ENCODE results near the gene UROS. TPM values are rescaled to one million over a fixed set of nuclear protein-coding genes. Genes with fewer than 3 reads are reported as not detected.

Gene UROS
- polyA plus RNA-seq, 1 of the 3 experiments (the other 2 are of a cell fraction) = 49.2 TPM

- Histone ChIP-seq H3F3A (replicated peaks; ENCODE audit: insufficient read depth) (no peaks in the 10 kb centered on the region), H3K9me3 (no peaks in the 10 kb centered on the region), H3K9me2 (no peaks in the 10 kb centered on the region), H3K4me3 (ENCODE audit: low read depth in 2 of 2, low read length in 1 of 2) (no peak overlapping the region), H4K20me1 (ENCODE audit: insufficient read depth) (no peaks in the 10 kb centered on the region), H3K27ac (ENCODE audit: low read depth in 2 of 2, low read length in 1 of 2) (no peak overlapping the region), H3K27me3 (ENCODE audit: insufficient read depth) (no peaks in the 10 kb centered on the region), H3K79me2 (ENCODE audit: insufficient read depth) (no peaks in the 10 kb centered on the region), H3K4me2 (no peak overlapping the region), H2AFZ (ENCODE audit: low read depth) (no peak overlapping the region), H3K36me3 (replicated peaks in 1 of 2; ENCODE audit: control insufficient read depth in 1 of 2, insufficient read depth in 2 of 2, low read length in 1 of 2) (peaks cover 34 to 54% of the 10 kb centered on the region in 2 experiments), H3K4me1 (ENCODE audit: control insufficient read depth in 1 of 2, insufficient read depth in 2 of 2, low read depth in 1 of 2, low read length in 1 of 2) (peaks cover 0 to 2% of the 10 kb centered on the region in 2 experiments; a peak in 1 of 4 replicates), H3K9ac (no peak overlapping the region)
- TF ChIP-seq TEAD4 (IDR thresholded peaks at IDR 0.05; ENCODE audit: borderline replicate concordance, insufficient read depth) (no peak), JUND (IDR thresholded peaks at IDR 0.05) (no peak), FOXM1 (IDR thresholded peaks at IDR 0.05; ENCODE audit: low read depth) (no peak), RCOR1 (IDR thresholded peaks at IDR 0.05; ENCODE audit: low read length) (no peak), MXI1 (IDR thresholded peaks at IDR 0.05; ENCODE audit: low read depth, low read length) (no peak), ELF1 (IDR thresholded peaks at IDR 0.05) (no peak), NFIC (IDR thresholded peaks at IDR 0.05; ENCODE audit: borderline replicate concordance) (no peak), RAD21 (IDR thresholded peaks at IDR 0.05; ENCODE audit: low read length) (no peak), MAX (IDR thresholded peaks at IDR 0.05; ENCODE audit: low read depth) (no peak), USF1 (IDR thresholded peaks at IDR 0.05; ENCODE audit: borderline replicate concordance, low read depth) (no peak), PBX3 (IDR thresholded peaks at IDR 0.05) (no peak)
- DNase-seq = no peak
- CTCF ChIA-PET = no interaction called here
- WGBS (ENCODE audit: low lambda C conversion rate) = 92% methylated on average over 3 of the region's 3 CpGs
- POLR2A ChIA-PET = no interaction called here
Measured at GRCh38 chr10:125846894-125847293, 23.8 kb upstream of the UROS start.

- Histone ChIP-seq H3K27me3 (ENCODE audit: insufficient read depth) (no peaks in the 10 kb centered on the region), H3K79me2 (ENCODE audit: insufficient read depth) (no peaks in the 10 kb centered on the region), H3K9me3 (no peaks in the 10 kb centered on the region), H3K9ac (no peak overlapping the region), H3K4me3 (ENCODE audit: low read depth in 2 of 2, low read length in 1 of 2) (no peak overlapping the region), H3K4me1 (ENCODE audit: control insufficient read depth in 1 of 2, insufficient read depth in 2 of 2, low read depth in 1 of 2, low read length in 1 of 2) (peaks cover 0 to 2% of the 10 kb centered on the region in 2 experiments; a peak in 1 of 4 replicates), H3K9me2 (no peaks in the 10 kb centered on the region), H3K27ac (ENCODE audit: low read depth in 2 of 2, low read length in 1 of 2) (no peak overlapping the region), H3K4me2 (no peak overlapping the region), H3F3A (replicated peaks; ENCODE audit: insufficient read depth) (no peaks in the 10 kb centered on the region), H2AFZ (ENCODE audit: low read depth) (no peak overlapping the region), H3K36me3 (replicated peaks in 1 of 2; ENCODE audit: control insufficient read depth in 1 of 2, insufficient read depth in 2 of 2, low read length in 1 of 2) (peaks cover 36 to 57% of the 10 kb centered on the region in 2 experiments), H4K20me1 (ENCODE audit: insufficient read depth) (no peaks in the 10 kb centered on the region)
- POLR2A ChIA-PET = no interaction called here
- no peak for DNase-seq
- WGBS (ENCODE audit: low lambda C conversion rate) = 99% methylated on average over 11 of the region's 11 CpGs
- CTCF ChIA-PET = interaction anchor here (1.2 kb wide), 1 partner anchor 10 kb away, joined by 3 read pairs; no protein-coding TSS in a partner anchor
- TF ChIP-seq USF2 (IDR thresholded peaks at IDR 0.05; ENCODE audit: borderline replicate concordance, low read depth, low read length) (no peak), JUND (IDR thresholded peaks at IDR 0.05) (no peak), MEF2A (IDR thresholded peaks at IDR 0.05; ENCODE audit: borderline replicate concordance, low read depth) (no peak), FOXJ3 (CRISPR knock-in tag; IDR thresholded peaks at IDR 0.05) (no peak), TAF1 (IDR thresholded peaks at IDR 0.05; ENCODE audit: borderline replicate concordance, low read depth, low read length) (no peak), FOXM1 (IDR thresholded peaks at IDR 0.05; ENCODE audit: low read depth) (no peak), TEAD4 (IDR thresholded peaks at IDR 0.05; ENCODE audit: borderline replicate concordance, insufficient read depth) (no peak), IRF3 (IDR thresholded peaks at IDR 0.05; ENCODE audit: low read depth, low read length) (no peak), SMC3 (IDR thresholded peaks at IDR 0.05; ENCODE audit: low read depth, low read length) (no peak), SIN3A (IDR thresholded peaks at IDR 0.05; ENCODE audit: borderline replicate concordance, low read depth, low read length) (no peak)
Measured at GRCh38 chr10:125845617-125846016, 22.6 kb upstream of the UROS start.
